ENCODE measurements around the gene GLYR1.

Gene GLYR1

GRCh38 chr16:4767872-4768548 lies 79.1 kb downstream of the GLYR1 start:
- TF ChIP-seq CEBPB (IDR thresholded peaks at IDR 0.05) (no peak), NFIC (IDR thresholded peaks at IDR 0.05) (no peak), TEAD4 (IDR thresholded peaks at IDR 0.05) (no peak)

- peak; percentile 79; the same call in 1 of the 2 replicates for TF ChIP-seq TAF1 (IDR thresholded peaks at IDR 0.05; ENCODE audit: low read depth)
- no peak for TF ChIP-seq CEBPB (IDR thresholded peaks at IDR 0.05)
- TF ChIP-seq NFIC (IDR thresholded peaks at IDR 0.05) = no peak; the same call in 1 of the 2 replicates
- no peak for TF ChIP-seq USF1 (IDR thresholded peaks at IDR 0.05)
- TF ChIP-seq TCF12 (IDR thresholded peaks at IDR 0.05; ENCODE audit: low read depth) = peak; percentile 52; the same call in 1 of the 2 replicates
- peak; percentile 59 for TF ChIP-seq EGR1 (IDR thresholded peaks at IDR 0.05)
- TF ChIP-seq ZBTB7A (IDR thresholded peaks at IDR 0.05; ENCODE audit: low read depth) = peak; percentile 98
- 0 out of 2 replicates have a peak, but pooled peaks have one; percentile 34 for TF ChIP-seq CREB1 (IDR thresholded peaks at IDR 0.05; ENCODE audit: low read depth)
- peak; percentile 77 for TF ChIP-seq MAX (IDR thresholded peaks at IDR 0.05)
- TF ChIP-seq YY1 (IDR thresholded peaks at IDR 0.05; ENCODE audit: low read depth) = peak; percentile 60
- no peak for TF ChIP-seq EP300 (IDR thresholded peaks at IDR 0.05; ENCODE audit: borderline replicate concordance)
Measured at GRCh38 chr16:4766875-4767628, 80.0 kb downstream of the GLYR1 start, which contains the start of gene ZNF500. ZNF500 (minus strand) TSS chr16:4767162; CDS start chr16:4765978, 1,184 bp downstream.

- TF ChIP-seq ZBTB7A (IDR thresholded peaks at IDR 0.05; ENCODE audit: low read depth) (no peak), RAD21 (IDR thresholded peaks at IDR 0.05; ENCODE audit: low read depth) (no peak), TAF1 (IDR thresholded peaks at IDR 0.05; ENCODE audit: low read depth) (no peak), REST (IDR thresholded peaks at IDR 0.05; ENCODE audit: low read depth) (no peak), CEBPB (IDR thresholded peaks at IDR 0.05) (no peak), USF1 (IDR thresholded peaks at IDR 0.05) (no peak), EGR1 (IDR thresholded peaks at IDR 0.05) (no peak), EP300 (IDR thresholded peaks at IDR 0.05; ENCODE audit: borderline replicate concordance) (no peak), CREB1 (IDR thresholded peaks at IDR 0.05; ENCODE audit: low read depth) (no peak), FOXM1 (IDR thresholded peaks at IDR 0.05; ENCODE audit: borderline replicate concordance, low read depth) (no peak)
Measured at GRCh38 chr16:4765511-4766474, 81.3 kb downstream of the GLYR1 start.

- TF ChIP-seq USF1 (IDR thresholded peaks at IDR 0.05) (no peak), CEBPB (IDR thresholded peaks at IDR 0.05) (no peak), EGR1 (IDR thresholded peaks at IDR 0.05) (no peak), YY1 (IDR thresholded peaks at IDR 0.05; ENCODE audit: low read depth) (no peak), FOXM1 (IDR thresholded peaks at IDR 0.05; ENCODE audit: borderline replicate concordance, low read depth) (no peak)
Measured at GRCh38 chr16:4763791-4764190, 83.3 kb downstream of the GLYR1 start.

- TF ChIP-seq NFIC (IDR thresholded peaks at IDR 0.05) = no peak
- no peak for TF ChIP-seq ZBTB7A (IDR thresholded peaks at IDR 0.05; ENCODE audit: low read depth)
- TF ChIP-seq TCF12 (IDR thresholded peaks at IDR 0.05; ENCODE audit: low read depth) = no peak
- TF ChIP-seq TEAD4 (IDR thresholded peaks at IDR 0.05) = no peak
- TF ChIP-seq MAX (IDR thresholded peaks at IDR 0.05) = no peak
- TF ChIP-seq TAF1 (IDR thresholded peaks at IDR 0.05; ENCODE audit: low read depth) = no peak
- no peak for TF ChIP-seq CREB1 (IDR thresholded peaks at IDR 0.05; ENCODE audit: low read depth)
- TF ChIP-seq RAD21 (IDR thresholded peaks at IDR 0.05; ENCODE audit: low read depth) = no peak
- no peak for TF ChIP-seq EGR1 (IDR thresholded peaks at IDR 0.05)
- no peak for TF ChIP-seq YY1 (IDR thresholded peaks at IDR 0.05; ENCODE audit: low read depth)
- TF ChIP-seq USF1 (IDR thresholded peaks at IDR 0.05) = no peak
- no peak for TF ChIP-seq FOXM1 (IDR thresholded peaks at IDR 0.05; ENCODE audit: borderline replicate concordance, low read depth)
- no peak for TF ChIP-seq REST (IDR thresholded peaks at IDR 0.05; ENCODE audit: low read depth)
- TF ChIP-seq CEBPB (IDR thresholded peaks at IDR 0.05) = no peak
- TF ChIP-seq EP300 (IDR thresholded peaks at IDR 0.05; ENCODE audit: borderline replicate concordance) = no peak
Measured at GRCh38 chr16:4762205-4762604, 84.9 kb downstream of the GLYR1 start.

All from Ishikawa (cell line).